Measurements from ENCODE around the gene ITGB7.

GRCh38 chr12:53224897-53225634 lies 18.0 kb upstream of the ITGB7 start:
- TF ChIP-seq CTCF (IDR thresholded peaks at IDR 0.05; ENCODE audit: insufficient read depth, low read length) (no peak), REST (IDR thresholded peaks at IDR 0.05; ENCODE audit: insufficient replicate concordance, low read depth) (no peak)
